COLO668 (cell line): ENCODE data around the gene GSDME.
A peak's percentile ranks its signal among the peaks of the same experiment; 100 is the strongest.
"Not testable (repeated sequence)": the region's sequence is repeated elsewhere in the genome, so short reads cannot be mapped to it uniquely, and the experiment has no call there.

Experiments used
- DNase-seq: peaks from one replicate; lab custom pipeline; 2025; ENCODE audit not compliant: unreplicated experiment; lab: John Stamatoyannopoulos, UW

The GSDME gene

DNA sequence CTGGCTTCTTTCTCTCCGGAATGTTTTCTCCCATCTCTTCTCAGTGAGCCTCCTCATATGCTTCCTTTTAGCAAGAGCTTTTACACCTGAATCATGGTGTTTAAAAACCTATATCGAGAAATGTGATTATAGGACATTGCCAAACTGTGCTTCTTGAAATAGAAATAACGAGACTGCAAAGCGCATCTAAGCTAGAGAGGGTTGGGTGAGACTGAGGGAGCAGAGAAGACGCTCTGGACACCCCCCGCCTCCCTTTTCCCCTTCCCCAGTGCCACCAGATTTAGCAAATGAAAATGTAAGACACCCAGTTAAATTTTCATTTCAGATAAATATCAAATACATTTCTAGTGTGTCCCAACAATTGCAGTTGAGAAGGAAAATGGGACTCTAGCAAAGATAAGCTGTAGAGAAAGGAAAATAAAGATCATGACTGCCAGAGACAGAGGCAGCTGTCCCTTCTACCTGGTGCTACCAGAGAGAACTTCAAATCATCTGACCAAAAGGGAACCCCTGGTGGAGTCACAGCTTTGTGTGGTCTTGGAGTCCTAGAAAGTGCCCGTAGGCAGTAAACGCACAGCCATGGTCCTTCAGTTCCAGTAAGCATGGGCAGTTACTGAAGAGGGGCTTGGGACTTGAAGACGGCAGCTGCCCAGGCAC is 14.6 kb downstream of the GSDME start:
- DNase-seq: no peak

DNA sequence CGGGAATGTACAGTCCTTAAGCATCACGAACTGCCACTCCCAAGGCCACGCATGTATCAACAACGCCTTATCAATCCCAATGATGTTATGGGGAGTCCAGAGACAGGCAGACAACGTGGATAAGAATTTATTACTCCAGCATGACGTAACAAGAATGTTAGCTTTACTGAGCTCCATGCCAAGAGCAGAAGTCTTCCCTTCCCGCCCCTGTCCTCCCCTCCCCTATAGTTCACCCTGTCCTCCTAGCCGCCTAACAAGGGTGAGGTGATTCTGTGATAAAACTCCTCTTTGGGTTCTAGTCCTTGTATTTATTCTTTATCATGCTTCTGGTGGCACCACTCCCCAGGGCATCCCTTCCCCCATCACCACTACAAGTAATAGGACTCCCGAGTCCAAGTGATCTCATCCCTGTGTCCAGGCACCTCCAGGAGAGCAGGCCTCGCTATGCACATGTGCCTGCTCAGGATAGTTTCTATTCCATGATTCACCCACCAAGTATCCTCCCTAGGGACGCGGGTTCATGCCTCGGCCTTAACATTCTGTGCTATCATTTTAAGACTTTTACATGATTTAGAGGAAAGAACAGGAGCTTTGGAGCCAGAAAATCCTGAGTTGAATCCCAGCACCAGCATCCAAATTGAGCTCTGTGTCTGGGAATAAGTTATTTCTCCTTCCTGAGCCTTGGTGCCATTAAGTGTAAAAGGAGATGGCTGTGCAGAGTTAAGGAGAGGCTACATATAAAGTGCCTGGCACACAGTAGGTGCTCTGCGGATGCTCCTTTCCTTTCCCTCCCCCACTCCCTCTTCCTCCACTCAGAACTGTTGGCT is 15.4 kb downstream of the GSDME start:
- DNase-seq: no peak

DNA sequence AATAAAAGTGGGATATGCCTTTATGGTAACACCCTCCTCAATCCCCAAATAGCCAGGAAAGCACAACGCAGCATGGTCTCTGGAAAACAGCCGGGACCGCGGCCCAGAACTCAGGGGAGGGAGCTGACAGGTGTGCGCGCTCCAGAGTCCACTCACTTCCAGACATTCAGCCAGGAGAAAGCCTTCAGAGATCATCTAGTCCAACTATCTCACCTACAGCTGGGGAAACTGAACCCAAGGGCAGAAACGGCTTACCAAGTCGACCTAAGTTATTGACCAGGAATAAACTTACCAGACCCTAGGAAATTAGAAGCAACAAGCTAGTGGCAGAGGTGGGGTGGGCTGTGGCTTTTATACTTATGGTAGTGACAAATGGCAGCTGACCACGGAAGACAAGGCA is 16.4 kb downstream of the GSDME start:
- DNase-seq: no peak

DNA sequence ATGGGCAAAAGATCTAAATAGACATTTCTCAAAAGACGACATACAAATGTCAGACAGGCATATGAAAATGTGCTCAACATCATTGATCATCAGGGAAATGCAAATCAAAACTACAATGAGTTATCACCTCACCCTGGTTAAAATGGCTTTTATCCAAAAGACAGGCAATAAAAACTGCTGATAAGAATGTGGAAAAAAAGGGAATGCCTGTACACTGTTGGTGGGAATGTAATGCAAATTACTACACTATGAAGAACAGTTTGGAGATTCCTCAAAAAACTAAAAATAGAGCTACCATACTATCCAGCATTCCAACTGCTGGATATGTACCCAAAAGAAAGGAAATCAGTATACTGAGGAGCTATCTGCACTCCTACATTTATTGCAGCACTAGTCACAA is 18.0 kb downstream of the GSDME start:
- DNase-seq: no peak

DNA sequence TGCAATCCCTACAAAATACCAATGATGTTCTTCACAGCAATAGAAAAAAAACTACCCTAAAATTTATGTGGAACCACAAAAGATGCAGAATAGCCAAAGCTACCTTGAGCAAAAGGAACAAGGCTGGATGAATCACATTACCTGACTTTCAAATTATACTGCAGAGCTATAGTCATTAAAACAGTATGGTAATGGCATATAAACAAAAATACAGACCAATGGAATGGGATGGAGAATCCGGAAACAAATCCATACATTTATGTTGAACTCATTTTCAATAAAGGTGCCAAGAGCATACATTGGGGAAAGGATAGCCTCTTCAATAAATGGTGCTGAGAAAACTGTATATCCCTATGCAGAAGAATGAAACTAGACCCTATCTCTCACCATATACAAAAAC is 18.7 kb downstream of the GSDME start:
- no peak for DNase-seq

DNA sequence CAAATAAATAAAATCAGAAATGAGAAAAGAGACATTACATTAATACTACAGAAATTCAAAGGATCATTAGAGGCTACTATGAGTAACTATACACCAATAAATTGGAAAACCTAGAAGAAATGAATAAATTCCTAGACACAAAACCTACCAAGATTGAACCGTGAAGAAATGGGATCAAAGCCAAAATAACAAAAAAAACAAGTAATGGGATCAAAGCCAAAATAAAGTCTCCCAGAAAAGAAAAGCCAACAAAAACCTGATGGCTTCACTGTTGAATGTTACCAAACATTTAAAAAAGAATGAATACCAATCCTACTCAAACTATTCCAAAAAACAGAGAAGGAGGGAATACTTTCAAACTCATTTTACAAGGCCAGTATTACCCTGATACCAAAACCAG is 20.0 kb downstream of the GSDME start:
- DNase-seq: no peak

DNA sequence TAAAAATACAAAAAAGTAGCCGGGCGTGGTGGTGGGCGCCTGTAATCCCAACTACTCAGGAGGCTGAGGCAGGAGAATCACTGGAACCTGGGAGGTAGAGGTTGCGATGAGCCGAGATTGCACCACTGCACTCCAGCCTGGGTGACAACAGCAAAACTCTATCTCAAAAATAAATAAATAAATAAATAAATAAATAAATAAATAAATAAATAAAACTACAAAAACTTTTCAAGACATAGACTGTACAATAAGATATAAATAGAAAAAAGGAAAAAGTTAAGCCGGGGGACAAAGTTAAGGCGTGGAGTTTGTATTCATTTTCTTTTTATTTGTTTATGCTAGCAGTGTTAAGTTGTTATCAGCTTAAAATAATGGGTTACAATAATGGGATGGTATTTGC is 21.7 kb downstream of the GSDME start:
- not testable (repeated sequence) for DNase-seq

DNA sequence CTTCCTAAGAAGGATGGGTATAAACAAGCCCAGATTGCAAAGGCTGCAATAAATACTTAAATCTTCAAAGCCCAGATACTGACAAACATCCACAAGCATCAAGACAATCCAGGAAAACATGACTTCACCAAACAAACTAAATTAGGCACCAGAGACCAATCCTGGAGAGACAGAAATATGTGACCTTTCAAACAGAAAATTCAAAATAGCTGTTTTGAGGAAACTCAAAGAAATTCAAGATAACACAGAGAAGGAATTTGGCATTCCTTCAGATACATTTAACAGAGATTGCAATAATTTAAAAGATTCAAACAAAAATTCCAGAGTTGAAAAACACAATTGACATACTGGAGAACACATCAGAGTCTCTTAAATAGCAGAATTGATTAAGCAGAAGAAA is 23.0 kb downstream of the GSDME start:
- no peak for DNase-seq

DNA sequence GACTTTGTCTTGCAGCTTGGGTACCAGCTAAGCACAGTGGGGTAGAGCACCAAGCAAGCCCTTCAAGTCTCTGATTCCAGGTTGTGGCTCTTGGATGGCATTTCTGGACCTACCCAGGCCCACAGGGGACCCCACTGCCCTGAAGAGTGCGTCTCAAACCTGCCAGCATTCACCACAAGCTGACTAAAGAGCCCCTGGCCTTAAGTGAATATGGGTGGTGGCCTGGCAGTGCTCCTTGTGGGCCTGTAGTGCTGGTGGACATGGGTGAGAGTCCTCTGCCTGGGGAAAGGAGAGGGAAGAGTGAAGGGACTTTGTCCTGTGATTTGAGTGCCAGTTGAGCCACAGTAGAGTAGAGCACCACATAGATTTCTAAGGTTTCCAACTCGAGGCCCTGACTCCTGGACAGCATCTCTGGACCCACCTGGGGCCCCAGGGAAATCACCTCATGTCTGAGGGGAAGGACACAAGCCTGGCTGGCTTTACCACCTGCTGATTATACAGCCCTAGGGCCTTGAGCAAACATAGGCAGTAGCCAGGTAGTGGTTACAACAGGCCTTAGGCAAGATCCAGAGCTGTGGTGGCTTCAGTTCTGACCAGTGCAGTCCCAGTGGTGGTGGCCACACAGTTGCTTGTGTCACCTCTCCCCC is 23.7 kb downstream of the GSDME start:
- DNase-seq: peak; percentile 41

DNA sequence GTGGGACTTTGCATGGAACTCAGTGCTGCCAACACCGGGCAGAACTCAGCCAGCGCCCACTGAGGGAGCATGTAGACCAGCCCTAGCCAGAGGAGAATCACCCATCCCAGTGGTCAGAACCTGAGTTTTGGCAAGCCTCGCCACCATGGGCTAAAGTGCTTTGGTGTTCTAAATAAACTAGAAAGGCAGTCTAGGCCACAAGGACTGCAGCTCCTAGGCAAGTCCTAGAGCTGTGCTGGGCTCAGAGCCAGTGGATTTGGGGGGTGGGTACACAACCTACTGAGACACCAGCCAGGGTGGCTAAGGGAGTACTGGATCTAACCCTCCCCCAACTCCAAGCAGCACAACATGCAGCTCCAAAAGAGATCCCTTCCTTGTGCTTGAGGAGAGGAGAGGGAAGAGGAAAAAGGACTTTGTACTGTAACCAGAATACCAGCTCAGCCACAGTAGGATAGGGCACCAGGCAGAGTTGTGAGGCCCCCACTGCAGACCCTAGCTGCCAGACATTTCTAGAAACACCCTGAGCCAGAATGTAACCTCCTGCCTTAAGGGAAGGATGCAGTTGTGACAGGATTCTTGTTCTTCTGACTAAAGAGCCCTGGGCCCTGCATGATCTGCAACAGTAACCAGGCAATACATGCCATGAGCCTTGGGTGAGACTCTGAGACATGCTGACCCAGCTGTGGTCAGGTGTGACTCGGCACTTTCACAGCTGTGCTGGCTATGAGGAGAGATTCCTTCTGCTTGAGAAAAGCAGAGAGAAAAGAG is 24.4 kb downstream of the GSDME start:
- DNase-seq: no peak

DNA sequence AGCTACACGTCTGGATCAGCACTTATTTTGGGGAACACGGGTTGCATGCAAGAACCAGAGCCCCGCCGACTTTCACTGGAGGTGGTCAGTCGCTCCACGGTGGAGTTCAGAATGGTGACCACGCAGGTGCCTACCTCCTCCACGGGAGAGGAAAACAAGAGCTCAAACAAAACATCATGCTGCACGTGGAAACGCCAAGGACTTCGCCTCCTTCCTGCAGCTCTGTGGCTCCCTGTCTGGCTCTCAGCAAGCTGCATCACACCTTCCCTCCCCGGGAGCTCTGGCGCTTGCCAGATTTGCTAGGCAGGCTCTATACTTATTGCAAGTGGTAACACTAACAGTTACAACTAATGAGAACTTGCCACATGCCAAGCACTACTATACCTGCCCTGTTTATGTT is 26.0 kb downstream of the GSDME start:
- no peak for DNase-seq

DNA sequence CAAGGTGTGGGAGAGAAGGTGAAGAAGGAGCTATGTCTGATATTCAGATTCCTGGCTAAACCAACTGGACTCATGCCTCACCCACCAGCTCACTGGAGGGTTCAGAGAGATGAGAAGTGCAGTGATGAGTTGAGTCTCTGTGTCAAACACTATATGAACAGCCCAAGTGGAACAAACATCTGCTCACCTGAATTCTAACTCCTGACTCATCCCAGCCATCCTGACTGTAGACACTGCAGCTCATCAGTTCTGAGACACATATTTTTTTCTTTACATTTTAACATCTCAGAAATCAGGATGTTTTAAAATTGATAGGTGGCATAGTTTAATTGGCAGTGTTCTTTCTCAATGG is 27.3 kb downstream of the GSDME start:
- no peak for DNase-seq

DNA sequence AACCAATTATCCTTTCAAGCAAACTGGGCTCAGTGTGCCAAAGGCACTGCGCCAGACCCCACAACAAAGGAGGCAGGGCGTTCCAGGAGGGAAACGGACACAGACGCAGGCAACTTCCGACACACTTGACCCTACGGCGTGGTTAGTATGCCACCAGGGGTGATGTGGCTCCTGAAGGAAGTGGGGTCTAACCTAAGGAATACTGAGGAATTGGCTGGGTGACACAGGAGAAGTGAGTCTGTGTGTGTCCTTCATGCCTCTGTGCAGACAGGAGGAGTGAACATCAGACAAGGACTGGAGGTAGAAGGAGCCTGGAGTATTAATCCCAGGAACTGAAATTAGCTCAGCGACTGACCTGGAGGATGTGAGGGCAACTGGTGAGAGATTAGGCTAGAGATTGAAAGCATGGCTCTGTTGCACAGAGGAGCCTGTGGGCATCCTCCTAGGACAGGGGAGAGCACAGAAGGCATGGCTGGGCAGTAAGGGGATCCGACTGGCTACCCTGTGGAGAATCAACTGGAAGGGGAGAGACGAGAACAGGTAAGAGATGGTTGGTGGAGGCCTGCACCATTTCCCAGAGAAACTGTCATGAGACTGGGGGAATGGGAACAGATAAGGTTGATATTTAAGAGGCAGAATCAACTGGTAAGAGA is 27.8 kb downstream of the GSDME start:
- no peak for DNase-seq

DNA sequence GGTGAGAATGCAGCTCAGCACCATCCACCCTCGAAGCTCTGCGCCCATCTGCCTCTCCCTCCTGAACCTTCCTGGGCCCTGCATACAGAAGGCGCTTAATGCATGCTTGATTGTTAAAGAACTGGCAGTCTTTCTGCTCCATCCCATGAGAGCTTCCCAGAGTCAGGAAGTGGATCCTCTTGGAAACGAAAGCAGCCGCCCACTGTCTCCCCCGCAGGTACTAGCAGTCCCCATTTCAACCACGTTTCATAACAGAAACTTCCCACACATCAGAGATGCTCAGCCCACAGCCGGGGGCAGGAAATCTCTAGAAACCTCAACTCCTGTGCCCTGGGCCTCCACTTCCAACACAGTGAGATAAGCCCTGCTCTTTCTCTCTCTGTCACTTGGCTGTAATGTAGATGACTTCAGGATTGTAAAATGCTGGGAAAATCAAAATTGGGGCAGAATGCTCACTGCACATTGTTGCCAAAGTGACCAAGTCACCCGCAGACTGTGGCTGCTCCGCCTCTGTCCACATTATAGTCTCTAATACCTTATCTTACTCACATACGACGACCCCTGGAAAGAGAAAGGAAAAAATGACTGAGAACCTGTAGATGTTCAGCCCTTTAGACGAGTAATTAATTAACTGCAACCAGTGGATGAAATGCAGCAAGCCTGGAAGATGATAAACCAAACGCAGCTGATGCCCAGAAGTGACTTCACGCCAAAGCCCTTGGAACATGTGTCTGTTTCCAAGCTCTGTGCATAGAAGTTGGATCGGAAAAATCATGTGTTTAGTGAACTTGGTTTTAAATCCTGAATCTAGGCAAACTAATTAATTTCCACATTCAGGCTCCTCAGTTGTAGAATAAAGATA is 28.5 kb downstream of the GSDME start:
- no peak for DNase-seq

DNA sequence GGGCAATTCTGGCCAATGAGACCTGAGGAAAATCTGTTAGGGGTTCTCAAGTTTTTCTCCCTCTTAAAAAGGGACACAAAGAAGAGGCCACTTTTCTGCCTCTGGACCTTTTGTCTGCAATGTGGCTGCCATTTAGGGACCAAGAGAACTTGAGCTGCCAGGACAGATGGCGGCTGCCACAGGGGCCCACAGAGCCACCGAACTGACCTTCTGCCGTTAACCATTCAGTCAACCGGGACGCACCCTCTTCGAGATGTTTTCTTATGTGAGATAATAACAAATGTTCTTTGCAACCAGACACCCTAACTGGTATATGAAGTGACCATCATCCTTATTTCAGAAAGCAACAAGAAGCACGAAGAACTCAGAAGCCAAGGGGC is 29.2 kb downstream of the GSDME start:
- DNase-seq: no peak

DNA sequence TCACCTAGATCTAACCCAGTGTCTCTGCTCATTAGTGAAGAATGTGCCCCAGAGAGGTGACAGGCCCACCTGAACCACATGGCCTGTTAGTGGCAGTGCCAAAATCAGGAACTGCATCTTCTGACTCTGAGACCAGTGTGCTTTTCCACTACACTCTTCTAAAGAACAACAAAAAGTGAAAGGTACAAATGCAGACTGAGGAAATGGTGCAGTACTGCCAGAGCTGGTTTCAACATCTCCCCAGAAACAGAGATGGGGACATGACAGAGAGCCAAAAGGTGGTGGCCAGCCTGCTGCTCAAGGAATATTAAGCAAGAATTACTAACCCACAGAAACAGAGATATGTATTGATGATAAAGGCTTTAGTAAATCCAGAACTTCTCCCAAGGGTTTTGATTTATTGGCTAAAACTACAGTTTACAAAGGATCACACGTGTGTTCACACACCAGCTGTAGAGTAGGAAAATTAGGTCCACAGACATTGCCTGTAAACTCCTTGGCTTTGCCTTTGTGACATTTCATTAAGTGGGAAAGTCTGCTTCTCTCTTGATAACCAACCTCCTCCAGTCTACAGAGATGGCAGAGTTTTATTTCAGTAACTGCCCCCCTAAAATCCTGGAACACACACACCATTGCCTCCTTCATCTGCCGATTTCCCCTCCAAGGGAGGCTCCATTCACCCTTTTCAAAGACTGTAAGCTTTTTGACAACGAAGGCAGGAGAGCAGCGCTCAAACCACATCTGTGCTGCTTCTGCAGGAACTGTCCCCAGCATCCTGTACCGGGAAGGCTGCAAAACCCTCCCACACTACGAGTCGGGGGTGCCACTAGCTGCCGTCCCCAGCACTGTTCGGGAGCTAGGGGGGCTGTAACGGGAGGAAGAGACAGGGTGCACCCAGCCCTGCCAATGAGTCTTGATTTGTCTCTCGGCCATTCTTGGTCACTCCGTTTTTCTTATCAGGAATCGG is 29.8 kb downstream of the GSDME start:
- DNase-seq: no peak

DNA sequence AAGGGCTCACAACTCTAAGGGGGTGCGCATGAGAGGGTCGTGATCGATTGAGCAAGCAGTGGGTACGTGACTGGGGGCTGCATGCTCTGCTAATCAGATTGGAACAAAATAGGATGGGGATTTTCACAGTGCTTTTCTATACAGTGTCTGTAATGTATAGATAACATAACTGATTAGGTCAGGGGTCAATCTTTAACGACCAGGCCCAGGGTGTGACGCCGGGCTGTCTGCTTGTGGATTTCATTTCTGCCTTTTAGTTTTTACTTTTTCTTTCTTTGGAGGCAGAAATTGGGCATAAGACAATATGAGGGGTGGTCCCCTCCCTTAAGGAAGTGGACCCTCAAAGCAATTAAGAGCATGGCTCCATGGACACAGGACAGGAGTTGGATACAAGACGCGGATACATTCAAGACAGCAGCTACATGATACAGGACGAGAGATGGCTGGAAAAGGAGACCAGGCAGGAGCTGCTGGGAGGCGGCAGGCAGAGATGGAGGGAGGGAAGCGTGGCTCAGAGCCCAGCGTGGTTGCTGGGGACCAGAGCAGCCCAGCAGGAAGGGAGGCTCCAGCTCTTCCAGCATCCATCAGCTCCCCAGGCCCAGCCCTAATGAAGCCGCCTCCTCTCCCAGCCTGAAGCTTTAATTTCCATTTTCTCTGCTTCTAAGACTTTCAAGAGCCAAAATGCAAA is 31.6 kb downstream of the GSDME start:
- DNase-seq: no peak

DNA sequence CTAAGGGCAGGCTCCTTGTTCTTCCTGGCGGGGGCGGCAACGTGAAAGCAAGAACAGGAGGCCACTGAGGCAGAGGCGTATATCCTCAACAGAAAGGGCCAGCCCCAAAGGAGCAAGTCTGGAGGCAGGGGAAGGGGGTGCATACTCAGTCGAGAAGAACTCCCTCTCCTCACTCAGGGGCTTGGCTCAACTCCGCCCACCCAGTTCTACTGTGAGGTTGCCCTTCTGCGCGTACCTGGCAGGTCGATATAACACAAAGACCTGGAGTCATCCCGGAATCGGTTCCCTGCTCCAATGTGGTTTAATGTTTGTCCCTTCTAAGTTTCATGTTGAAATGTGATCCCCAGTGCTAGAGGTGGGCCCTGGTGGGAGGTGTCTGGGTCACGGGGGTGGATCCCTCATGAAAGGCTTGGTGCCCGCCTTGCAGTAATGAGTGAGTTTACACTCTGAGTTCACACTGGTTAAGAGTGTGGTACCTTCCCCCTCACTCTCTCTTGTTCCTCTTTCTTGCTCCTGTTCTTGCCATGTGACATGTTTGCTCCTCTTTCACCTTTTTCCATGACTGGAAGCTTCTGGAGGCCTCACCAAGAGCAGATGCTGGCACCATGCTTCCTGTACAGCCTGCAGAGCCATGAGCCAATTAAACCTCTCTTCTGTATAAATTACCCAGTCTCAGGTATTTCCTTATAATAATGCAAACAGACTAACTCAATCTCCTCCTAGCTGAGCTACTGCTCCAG is 32.6 kb downstream of the GSDME start:
- no peak for DNase-seq
